Activated CD8-positive, alpha-beta memory T cell treated with anti-CD3 and anti-CD28 coated beads, Interleukin-2, amount 50 U/mL, for 24 hours (primary cell): Measurements from ENCODE around the gene IL34.

ENCODE experiments used
- DNase-seq: peaks from one replicate; pipeline ENCODE4 v3.0.0-alpha.2; 2020; ENCODE audit errors: extremely low read depth

IL34 gene

DNA sequence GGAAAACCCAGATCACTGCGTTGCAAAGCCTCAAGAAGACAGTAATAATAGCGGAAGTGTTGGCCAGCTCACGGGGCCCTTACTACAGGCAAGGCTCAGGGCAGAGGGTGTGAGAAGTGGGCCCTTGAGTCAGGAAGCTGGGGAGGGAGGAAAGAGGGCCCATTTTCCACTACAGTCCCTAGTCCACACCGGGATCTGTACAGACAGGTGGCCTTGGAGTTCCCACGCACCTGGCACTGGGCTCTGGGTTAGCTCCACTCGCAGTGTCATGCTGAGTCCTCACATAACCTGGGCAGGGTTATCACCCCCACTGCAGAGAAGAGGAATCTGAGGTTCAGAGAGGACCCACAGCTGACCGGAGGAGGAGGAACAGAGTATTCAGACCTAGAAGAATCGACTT is 56.3 kb downstream of the IL34 start:
- no peak for DNase-seq

DNA sequence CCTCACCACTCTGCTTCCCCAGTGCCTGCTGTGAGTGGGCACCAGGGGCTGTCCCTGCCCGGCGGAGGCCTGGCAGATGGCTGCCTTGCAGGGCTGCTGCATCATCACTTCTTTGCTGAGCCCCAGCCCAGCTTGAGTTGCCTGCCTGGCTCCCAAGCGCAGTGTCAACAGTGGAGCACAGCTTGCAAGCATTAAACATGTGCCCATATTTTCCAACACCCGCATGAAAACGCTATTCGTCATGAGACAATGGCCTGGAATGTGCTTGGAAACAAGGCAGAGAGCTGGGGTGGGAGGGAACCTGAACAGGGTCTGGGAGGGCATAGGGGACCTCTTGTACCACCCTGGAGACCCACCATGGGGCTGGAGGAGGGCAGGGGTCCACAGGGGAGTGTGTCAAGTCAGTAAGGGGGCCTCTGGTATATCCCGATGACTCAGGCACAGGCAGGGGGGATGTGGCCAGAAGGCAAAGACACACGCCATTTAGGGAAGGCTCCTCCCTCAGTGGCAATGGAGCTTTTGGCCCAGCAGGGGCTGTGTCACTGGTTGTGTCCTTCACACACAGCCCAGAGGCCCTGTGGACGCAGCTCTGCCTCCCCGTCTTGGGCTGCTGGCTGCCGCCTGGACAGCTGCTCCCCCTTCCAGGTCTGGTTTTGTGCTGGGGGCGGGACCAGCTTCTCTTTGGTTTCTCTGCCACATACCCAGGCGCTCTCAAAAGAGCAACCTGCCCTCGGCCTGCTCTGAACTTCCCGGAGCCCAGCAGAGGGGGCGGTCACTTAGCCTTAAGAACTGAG is 56.9 kb downstream of the IL34 start:
- DNase-seq: no peak

DNA sequence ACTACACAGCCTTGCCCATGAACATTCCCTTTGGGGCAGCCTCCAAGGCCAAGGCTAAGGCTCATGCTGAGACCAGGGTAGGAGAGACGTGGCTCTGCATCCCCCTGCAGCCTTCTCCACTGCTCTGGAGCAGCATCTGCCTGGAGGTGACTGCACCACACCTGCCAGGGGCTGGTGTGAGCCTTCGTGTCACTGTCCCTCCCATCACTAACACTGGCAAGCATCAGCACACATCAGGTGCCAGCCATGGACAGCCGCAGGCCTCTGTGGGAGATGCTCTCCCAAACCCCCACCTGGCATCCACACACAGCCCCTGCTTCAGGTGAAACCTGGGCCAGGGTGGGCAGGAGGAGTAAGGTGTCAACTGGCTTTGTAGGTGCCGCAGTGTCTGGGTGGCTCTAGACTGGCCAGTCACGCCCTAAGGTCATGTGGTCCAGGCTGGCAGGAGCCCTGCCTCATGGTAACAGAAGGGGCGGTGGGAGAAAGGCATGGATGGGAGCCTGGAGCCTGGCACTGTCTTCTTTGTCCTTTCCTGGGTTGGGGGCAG is 57.5 kb downstream of the IL34 start:
- no peak for DNase-seq

DNA sequence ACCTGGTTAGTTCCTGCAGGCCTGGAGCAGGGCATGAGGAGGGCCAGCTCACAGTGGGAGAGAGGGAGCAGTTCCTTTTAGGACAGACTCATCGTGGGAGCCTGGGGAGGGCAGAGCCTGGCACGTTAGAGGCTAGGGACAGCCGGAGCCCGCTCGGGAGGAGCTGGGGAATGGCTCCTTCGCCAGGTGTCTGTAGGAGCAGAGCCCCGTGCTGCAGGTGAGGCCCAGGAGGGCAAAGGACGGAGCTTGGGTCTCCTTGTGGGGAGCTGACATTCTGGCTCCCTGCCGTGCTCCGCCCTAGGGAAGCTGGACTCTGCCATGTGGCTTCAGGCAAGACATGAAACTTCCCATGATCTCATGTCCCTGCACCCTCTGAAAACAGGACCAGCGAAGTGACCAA is 58.2 kb downstream of the IL34 start:
- DNase-seq: no peak

DNA sequence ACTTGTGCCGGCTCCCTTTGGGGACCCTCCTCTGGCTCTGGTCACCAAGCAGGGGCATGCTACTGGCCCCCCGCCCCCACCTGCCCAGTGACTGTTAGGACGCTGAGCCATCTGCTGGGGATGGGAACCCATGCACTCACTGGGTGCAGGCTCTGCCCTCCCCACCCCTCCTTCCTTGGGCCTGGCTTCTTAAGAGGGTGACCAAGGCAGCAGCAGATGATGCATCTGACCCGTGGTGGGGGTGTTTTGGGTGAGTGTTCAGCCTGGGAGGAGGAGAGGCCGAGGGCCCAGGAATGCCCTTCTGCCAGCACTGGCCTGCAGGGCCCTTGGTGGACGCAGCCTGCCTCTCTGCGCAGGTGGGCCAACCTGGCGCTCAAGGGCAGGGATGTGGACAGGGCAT is 58.7 kb downstream of the IL34 start:
- no peak for DNase-seq

DNA sequence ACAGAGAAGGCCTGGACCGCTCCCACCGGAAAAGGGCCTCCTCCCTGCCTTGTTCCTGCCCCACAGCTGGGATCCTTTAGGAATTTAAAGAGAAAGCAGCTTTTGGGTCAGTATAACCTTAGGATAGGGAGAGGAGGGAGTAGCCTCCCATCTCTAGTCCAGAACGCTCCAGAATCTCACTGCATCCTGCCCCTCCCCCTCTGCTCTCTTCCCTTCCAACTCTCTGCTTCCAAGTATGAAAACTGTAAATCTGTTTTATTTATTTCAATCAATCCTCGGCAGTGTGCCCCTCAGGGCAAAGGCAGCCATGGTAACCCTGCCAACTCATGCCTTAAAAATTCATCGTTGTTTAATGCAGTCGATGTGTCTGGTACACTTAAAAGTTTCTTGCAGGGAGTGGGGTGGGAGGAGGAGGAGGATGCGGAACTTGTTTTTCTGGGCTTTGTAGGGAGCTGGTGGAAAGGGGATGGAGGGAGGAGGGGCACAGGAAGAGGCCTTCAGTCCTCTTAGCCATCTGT is 60.6 kb downstream of the IL34 start:
- no peak for DNase-seq

DNA sequence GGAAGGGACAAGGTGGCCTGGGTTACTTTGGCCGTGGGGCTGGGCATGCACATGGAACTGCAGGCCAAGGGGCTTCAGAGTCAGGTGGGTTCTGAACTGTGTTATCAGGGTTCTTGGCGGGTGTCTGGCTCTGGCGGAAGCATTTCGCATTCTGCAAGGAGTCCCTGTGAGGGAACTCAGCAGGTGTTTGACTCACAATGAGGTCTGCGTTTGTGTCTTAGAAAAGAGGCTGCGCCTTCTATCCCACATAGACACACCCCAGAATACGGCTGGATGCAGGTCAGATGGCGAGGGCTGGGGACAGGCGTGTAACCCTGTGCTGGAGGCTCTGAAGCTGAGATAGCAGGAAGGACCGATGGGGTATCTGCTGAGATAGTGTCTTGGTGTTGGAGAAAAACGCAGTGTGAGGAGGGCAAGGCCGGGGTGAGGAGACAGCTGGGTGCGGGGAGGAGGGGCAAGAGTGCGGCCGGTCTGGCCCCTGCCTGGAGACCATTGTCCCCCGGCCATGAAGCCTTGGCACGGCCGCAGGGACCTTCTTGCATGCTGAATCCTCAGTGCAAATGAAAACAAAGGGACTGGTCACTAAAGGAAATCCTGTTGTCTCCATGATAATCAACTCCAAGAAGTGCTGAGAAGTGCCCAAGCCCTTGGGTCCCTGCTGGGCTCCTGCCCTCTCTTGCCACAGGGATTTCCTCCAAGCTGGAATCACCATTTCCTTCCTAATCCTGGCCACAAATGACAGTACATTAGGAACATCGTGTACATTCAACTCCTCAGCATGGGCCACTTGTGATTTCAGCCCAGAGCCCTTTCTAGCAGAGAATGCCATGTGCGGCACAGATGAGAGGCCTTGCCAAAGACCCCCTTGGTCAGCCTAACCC is 62.2 kb downstream of the IL34 start:
- DNase-seq: no peak

DNA sequence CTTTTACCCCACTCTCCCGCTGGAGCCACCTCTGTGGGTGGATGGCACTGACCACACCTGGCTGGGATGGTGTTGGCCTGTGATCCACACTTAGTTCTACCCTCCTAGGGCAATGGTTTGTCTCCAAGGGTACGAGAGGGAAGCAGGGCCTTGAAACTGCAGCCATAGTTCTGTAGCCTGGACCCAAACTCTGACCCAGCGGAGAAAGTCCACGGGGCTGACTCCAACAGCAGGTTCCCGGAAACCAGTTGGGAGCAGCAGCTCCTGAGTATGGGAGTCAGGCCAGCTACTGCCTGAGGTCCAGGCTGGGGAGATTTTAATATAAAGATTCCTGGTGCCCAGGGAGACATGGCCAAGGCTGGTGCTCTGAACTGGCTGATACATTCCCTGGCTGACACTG is 63.1 kb downstream of the IL34 start:
- DNase-seq: no peak

DNA sequence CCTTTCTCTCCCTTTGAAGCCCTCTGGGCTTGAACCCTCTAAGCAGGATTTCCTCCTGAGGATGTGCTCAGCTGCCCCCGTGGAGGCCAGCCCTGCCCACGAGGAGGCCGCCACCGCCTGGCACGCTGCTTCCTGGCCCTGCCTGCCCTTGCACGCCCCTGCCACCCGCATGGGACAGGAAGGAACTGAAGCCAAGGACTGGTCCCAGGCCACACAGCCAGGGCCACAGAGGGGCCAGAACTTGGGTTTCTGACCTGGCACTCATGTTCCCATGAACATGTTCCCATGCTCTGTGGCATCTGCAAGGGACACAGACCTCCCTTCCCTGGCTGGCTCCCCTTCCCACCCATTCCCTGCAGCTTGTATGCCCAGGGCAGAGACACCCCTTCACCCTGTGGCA is 63.6 kb downstream of the IL34 start:
- no peak for DNase-seq
